ENCODE measurements around the gene ZZZ3. TPM values are rescaled to one million over a fixed set of nuclear protein-coding genes. Genes with fewer than 3 reads are reported as not detected.

Gene ZZZ3
- total and polyA plus RNA-seq, 2 of the 8 experiments (the other 6 are each of a cell fraction or from before 2014, with no cell fraction given) = 12.8 to 54.6 TPM

DNA sequence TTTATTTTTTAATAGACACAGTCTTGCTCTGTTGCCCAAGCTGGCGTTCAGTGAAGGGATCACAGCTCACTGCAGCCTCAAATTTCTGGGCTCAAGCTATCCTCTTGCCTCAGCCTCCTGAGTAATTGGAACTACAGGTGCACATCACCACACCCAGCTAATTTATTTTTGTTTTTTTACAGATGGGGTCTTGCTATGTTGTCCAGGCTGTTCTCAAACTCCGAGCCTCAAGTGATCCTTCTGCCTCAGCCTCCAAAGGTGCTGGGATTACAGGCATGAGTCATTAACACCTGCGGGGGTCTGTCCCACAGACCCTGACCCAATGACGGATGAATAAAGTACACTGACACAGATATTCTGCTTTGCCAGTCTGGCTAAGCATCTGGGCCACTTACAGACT lies 33.6 kb upstream of the ZZZ3 start:
- H3K4me2 ChIP-seq (ENCODE audit: insufficient read depth in 1 of 2, low read depth in 2 of 2, low read length in 2 of 2) = no peak overlapping the region
- H2AFZ ChIP-seq (ENCODE audit: low read length) = no peak overlapping the region
- no peak overlapping the region for H3K23ac ChIP-seq (ENCODE audit: insufficient read length)
- no peak overlapping the region for H2AK5ac ChIP-seq (ENCODE audit: low read depth, low read length)
- no peaks in the 10 kb centered on the region for H4K20me1 ChIP-seq (replicated peaks in 1 of 2; ENCODE audit: control insufficient read depth in 1 of 2, insufficient read depth in 2 of 2, low read length in 2 of 2)
- no peak overlapping the region for H2BK120ac ChIP-seq (replicated peaks; ENCODE audit: low read depth, low read length)
- POLR2A ChIA-PET (ENCODE audit: partially characterized antibody) = no interaction called here
- no peaks in the 10 kb centered on the region for H3K79me2 ChIP-seq (ENCODE audit: control insufficient read depth in 1 of 2, insufficient read depth in 2 of 2, low read length in 2 of 2)
- WGBS, 2 experiments (ENCODE audit: extremely low coverage in 1 of 2, insufficient coverage in 1 of 2, insufficient read length in 1 of 2, insufficient replicate concordance in 2 of 2, low coverage in 1 of 2, low lambda C conversion rate in 2 of 2, missing lambda C conversion rate in 1 of 2) = 92% methylated on average over 4 of the region's 4 CpGs; no CpG with 5 or more reads in 1 of the 2 experiments
- no peak overlapping the region for H3K14ac ChIP-seq (ENCODE audit: insufficient read length)
- no peaks in the 10 kb centered on the region for H3K27me3 ChIP-seq (replicated peaks in 1 of 4; ENCODE audit: control insufficient read depth in 3 of 4, extremely low read depth in 1 of 4, insufficient read depth in 3 of 4, low read length in 3 of 4)
- no peaks in the 10 kb centered on the region for H3K79me1 ChIP-seq (ENCODE audit: low read depth, low read length)
- H4K5ac ChIP-seq (ENCODE audit: insufficient read length, low read depth, low read length) = no peak overlapping the region
- no peak overlapping the region for H2BK20ac ChIP-seq (ENCODE audit: low read length)
- no peak overlapping the region for H2BK15ac ChIP-seq (ENCODE audit: low read length)
- no peak overlapping the region for H4K91ac ChIP-seq (replicated peaks; ENCODE audit: insufficient read length, low read length)
- no peaks in the 10 kb centered on the region for H3K4me1 ChIP-seq (replicated peaks in 1 of 4; ENCODE audit: control insufficient read depth in 3 of 4, insufficient read depth in 4 of 4, low read length in 3 of 4)
- H3K36me3 ChIP-seq (ENCODE audit: control insufficient read depth in 2 of 4, insufficient read depth in 4 of 4, low read length in 3 of 4) = peaks cover 2 to 26% (median 6%) of the 10 kb centered on the region in 4 experiments; a peak in 5 of 8 replicates
- no peak overlapping the region for H3K9ac ChIP-seq (replicated peaks in 1 of 4; ENCODE audit: extremely low read depth in 1 of 4, low read depth in 3 of 4, low read length in 3 of 4)
- H3K9me3 ChIP-seq (ENCODE audit: insufficient read depth in 2 of 2, low read depth in 1 of 2, low read length in 1 of 2) = no peaks in the 10 kb centered on the region
- H2BK5ac ChIP-seq (ENCODE audit: low read depth, low read length) = no peak overlapping the region
- no peak overlapping the region for H3K4ac ChIP-seq (replicated peaks; ENCODE audit: insufficient read length, low read depth, low read length)
- H3K56ac ChIP-seq (replicated peaks; ENCODE audit: insufficient read length, low read depth, low read length) = no peak overlapping the region
- no peaks in the 10 kb centered on the region for H3K23me2 ChIP-seq (ENCODE audit: low read depth, low read length)
- H3K4me3 ChIP-seq (ENCODE audit: extremely low read depth in 1 of 4, insufficient read depth in 2 of 4, low read depth in 3 of 4, low read length in 4 of 4) = no peak overlapping the region
- CTCF ChIA-PET (ENCODE audit: partially characterized antibody) = interaction anchor here (0.6 to 0.9 kb wide), 2 partner anchors 8 to 11 kb away, joined by 3 read pairs; no protein-coding TSS in a partner anchor
- FAIRE-seq = no peak
- H3K18ac ChIP-seq (ENCODE audit: extremely low read depth, low read length) = no peak overlapping the region
- TF ChIP-seq CBX8 (IDR thresholded peaks at IDR 0.05; ENCODE audit: borderline replicate concordance, low read depth, low read length) (no peak), KDM1A (IDR thresholded peaks at IDR 0.05; ENCODE audit: borderline replicate concordance, low read length) (0 out of 2 replicates have a peak, but pooled peaks have one; percentile 28), RAD21 (IDR thresholded peaks at IDR 0.05 in 1 of 2, conservative IDR thresholded peaks at IDR 0.05 in 1 of 2; ENCODE audit: low read depth in 2 of 2, low read length in 2 of 2) (no peak)
- H2BK12ac ChIP-seq (ENCODE audit: low read depth, low read length) = no peak overlapping the region
- H3K27ac ChIP-seq (ENCODE audit: low read depth, low read length) = no peak overlapping the region
- no peak overlapping the region for H4K8ac ChIP-seq (ENCODE audit: extremely low read depth, insufficient read depth, low read length)
- no peak for DNase-seq (ENCODE audit: low read depth in 1 of 2, low spot score in 2 of 2)

All from H1 (cell line).